K562 (cell line): ENCODE data around the gene RPL27A.

Experiments
- BHLHE40 ChIP-seq: IDR thresholded peaks from 2 replicates; pipeline ENCODE4 v1.6.1; 2011; ENCODE audit warnings: low read length, improper control_type of control experiment
- CAMTA2 ChIP-seq: fragments of 250-450 bp; sonication (Bioruptor Pico); conservative IDR thresholded peaks from 2 replicates; pipeline ENCODE4 v1.5.1; 2022
- CBX5 ChIP-seq: IDR thresholded peaks from 2 replicates; pipeline ENCODE4 v1.6.1; 2014; ENCODE audit warnings: low read depth, borderline replicate concordance
- CTCF ChIP-seq, 3 experiments: IDR thresholded peaks in 2 of 3; conservative IDR thresholded peaks in 1 of 3; 2 replicates each; pipeline ENCODE4 v1.5.1; 2011 to 2012; ENCODE audit warnings: low read length in 3 of 3, mild to moderate bottlenecking in 3 of 3, control low read depth in 2 of 3, improper control_type of control experiment in 1 of 3, inconsistent platforms in 1 of 3, low read depth in 1 of 3, mixed read lengths in 1 of 3, moderate library complexity in 1 of 3; ENCODE audit not compliant: insufficient read depth in 2 of 3
- GTF2F1 ChIP-seq: IDR thresholded peaks from 2 replicates; pipeline ENCODE4 v1.6.1; 2011; ENCODE audit warnings: low read depth, low read length, improper control_type of control experiment
- POLR2AphosphoS5 ChIP-seq: IDR thresholded peaks from 2 replicates; pipeline ENCODE4 v1.6.1; 2011; ENCODE audit warnings: mild to moderate bottlenecking, low read depth, low read length, moderate library complexity; ENCODE audit not compliant: control insufficient read depth, insufficient read depth
- RAD21 ChIP-seq, 2 experiments: fragments of 250-450 bp in 1 of 2; fragments of 450-650 bp in 1 of 2; sonication (Bioruptor Pico) in 1 of 2; formaldehyde crosslinking in 1 of 2; IDR thresholded peaks in 1 of 2; conservative IDR thresholded peaks in 1 of 2; 2 replicates each; pipeline versions ENCODE4 v1.4.0 to v1.8.0; 2020 to 2022; ENCODE audit warnings: mild to moderate bottlenecking in 2 of 2, moderate library complexity in 1 of 2
- RNF2 ChIP-seq: sonication (generic); IDR thresholded peaks from 2 replicates; pipeline ENCODE4 v1.6.1; 2016
- USF2 ChIP-seq: sonication (generic); formaldehyde crosslinking; IDR thresholded peaks from 2 replicates; pipeline ENCODE4 v1.5.0; 2020; ENCODE audit warnings: missing genetic modification reagents
- ZFX ChIP-seq: sonication (generic); formaldehyde crosslinking; IDR thresholded peaks from 2 replicates; pipeline ENCODE4 v1.8.0; 2022; ENCODE audit warnings: mild to moderate bottlenecking, missing genetic modification reagents, moderate library complexity

GRCh38 chr11:8652140-8652539 is 30.5 kb upstream of the RPL27A start:
- TF ChIP-seq GTF2F1 (no peak), CTCF (IDR thresholded peaks at IDR 0.05 in 2 of 3, conservative IDR thresholded peaks at IDR 0.05 in 1 of 3; ENCODE audit: insufficient read depth in 2 of 3, low read depth in 1 of 3, low read length in 3 of 3) (no peak), CBX5 (no peak), ZFX (CRISPR knock-in tag) (no peak), CAMTA2 (CRISPR knock-in tag) (no peak), BHLHE40 (no peak), USF2 (no peak), RNF2 (no peak), RAD21 (CRISPR knock-in tag; conservative IDR thresholded peaks at IDR 0.05 in 1 of 2, IDR thresholded peaks at IDR 0.05 in 1 of 2) (no peak), POLR2AphosphoS5 (no peak)
